GM12878 (cell line): Measurements from ENCODE around the gene HOXD1. TPM values are rescaled to one million over a fixed set of nuclear protein-coding genes. Genes with fewer than 3 reads are reported as not detected.

ENCODE experiments used
- ATAC-seq: fragments of 200-7000 bp; cut with Tn5 transposase; 3 replicates; pipeline ENCODE4 v1.9.1; 2020; ENCODE audit warnings: mild to moderate bottlenecking, moderate library complexity
- BruUV-seq: library from RNA; stranded (reverse); fragments of 400-500 nt; replicated peaks from 2 replicates; lab custom pipeline; 2021; lab: Mats Ljungman, UMichigan
- CTCF ChIA-PET: fragments of 300-600 bp; sonication (Branson Sonifier 250); formaldehyde crosslinking; extraction: SDS; loops from one replicate; lab custom pipeline; 2021; ENCODE audit warnings: inconsistent platforms; lab: Yijun Ruan, JAX
- POLR2A ChIA-PET: fragments of 350-600 bp; formaldehyde crosslinking; extraction: SDS; loops from one replicate; lab custom pipeline; 2021; ENCODE audit warnings: inconsistent platforms; lab: Charles Lee
- RAD21 ChIA-PET: fragments of 300-600 bp; sonication (Branson Sonifier 250); formaldehyde crosslinking; loops from one replicate; lab custom pipeline; 2023; ENCODE audit warnings: antibody characterized with exemption; ENCODE audit not compliant: unreplicated experiment; lab: Charles Lee
- SMC1A ChIA-PET: fragments of 300-600 bp; sonication (Branson Sonifier 250); formaldehyde crosslinking; loops from one replicate; lab custom pipeline; 2023; ENCODE audit not compliant: unreplicated experiment, uncharacterized antibody; lab: Charles Lee
- DNase-seq: peaks from one replicate; pipeline ENCODE4 v3.0.0-alpha.2; 2011; ENCODE audit warnings: low read depth, low spot score
- FAIRE-seq: peaks from 3 replicates; lab custom pipeline; 2011; peaks lifted over from hg19 to GRCh38; lab: Jason Lieb, UNC
- H2AFZ ChIP-seq: 2 replicates; pipeline ENCODE4 v1.6.0; 2011; ENCODE audit warnings: low read depth, low read length, control low read depth; ENCODE audit not compliant: control insufficient read depth
- H3K27ac ChIP-seq: 2 replicates; pipeline ENCODE4 v1.5.1; 2011; ENCODE audit warnings: control low read depth; ENCODE audit not compliant: control insufficient read depth, insufficient read depth
- H3K27me3 ChIP-seq, 2 experiments: replicated peaks in 1 of 2; 2 replicates each; pipeline versions ENCODE4 v1.6.0 to v1.6.1; 2011; ENCODE audit warnings: low read length in 1 of 2; ENCODE audit not compliant: control insufficient read depth in 2 of 2, insufficient read depth in 2 of 2
- H3K36me3 ChIP-seq, 2 experiments: 2 replicates each; pipeline ENCODE4 v1.5.1; 2011; ENCODE audit warnings: low read length in 1 of 2; ENCODE audit not compliant: control insufficient read depth in 2 of 2, insufficient read depth in 2 of 2
- H3K4me1 ChIP-seq: 2 replicates; pipeline ENCODE4 v1.6.1; 2011; ENCODE audit warnings: mild to moderate bottlenecking, low read length, moderate library complexity, mixed read lengths; ENCODE audit not compliant: control insufficient read depth, insufficient read depth
- H3K4me2 ChIP-seq: 2 replicates; pipeline ENCODE4 v1.6.0; 2011; ENCODE audit warnings: control low read depth; ENCODE audit not compliant: control insufficient read depth, insufficient read depth
- H3K4me3 ChIP-seq: fragments of 200-600 bp; sonication (generic); 2 replicates; pipeline ENCODE4 v1.5.1; 2016
- H3K79me2 ChIP-seq: 2 replicates; pipeline ENCODE4 v1.6.0; 2011; ENCODE audit warnings: low read length; ENCODE audit not compliant: control insufficient read depth, insufficient read depth
- H3K9ac ChIP-seq: 2 replicates; pipeline ENCODE4 v1.8.0; 2011; ENCODE audit warnings: low read length, control low read depth, mixed read lengths; ENCODE audit not compliant: control insufficient read depth, insufficient read depth
- H3K9me3 ChIP-seq: replicated peaks from 3 replicates; pipeline ENCODE4 v1.5.1; 2011; ENCODE audit warnings: mild to moderate bottlenecking, low read length; ENCODE audit not compliant: control insufficient read depth, insufficient read depth
- H4K20me1 ChIP-seq: 2 replicates; pipeline ENCODE4 v1.6.0; 2011; ENCODE audit not compliant: control insufficient read depth, insufficient read depth
- BACH1 ChIP-seq: fragments of 450-650 bp; IDR thresholded peaks from 2 replicates; pipeline ENCODE4 v1.6.1; 2017; ENCODE audit warnings: mild to moderate bottlenecking, borderline replicate concordance
- CHD4 ChIP-seq: fragments of 200-600 bp; sonication (generic); IDR thresholded peaks from 2 replicates; pipeline ENCODE4 v1.6.1; 2016; ENCODE audit warnings: mild to moderate bottlenecking
- CUX1 ChIP-seq: IDR thresholded peaks from 2 replicates; pipeline ENCODE4 v1.6.1; 2012; ENCODE audit warnings: improper control_type of control experiment, low read depth, low read length; ENCODE audit not compliant: insufficient replicate concordance
- HCFC1 ChIP-seq: fragments of 150-350 bp; IDR thresholded peaks from 2 replicates; pipeline ENCODE4 v1.6.1; 2014; ENCODE audit warnings: low read length
- KAT2A ChIP-seq: conservative IDR thresholded peaks from 2 replicates; pipeline ENCODE4 v1.6.1; 2011; ENCODE audit warnings: low read depth, low read length; ENCODE audit not compliant: control insufficient read depth
- NFXL1 ChIP-seq: fragments of 450-650 bp; IDR thresholded peaks from 2 replicates; pipeline ENCODE4 v1.6.1; 2017; ENCODE audit warnings: antibody characterized with exemption, mild to moderate bottlenecking, borderline replicate concordance
- PBX3 ChIP-seq: IDR thresholded peaks from 2 replicates; pipeline ENCODE4 v1.6.1; 2011; ENCODE audit warnings: mild to moderate bottlenecking, low read depth, low read length, moderate library complexity; ENCODE audit not compliant: insufficient replicate concordance
- PKNOX1 ChIP-seq: fragments of 450-650 bp; IDR thresholded peaks from 2 replicates; pipeline ENCODE4 v1.6.1; 2016; ENCODE audit warnings: mild to moderate bottlenecking
- RCOR1 ChIP-seq: conservative IDR thresholded peaks from 2 replicates; pipeline ENCODE4 v1.6.1; 2012; ENCODE audit warnings: low read depth, low read length, improper control_type of control experiment
- SIN3A ChIP-seq: IDR thresholded peaks from 2 replicates; pipeline ENCODE4 v1.6.1; 2012; ENCODE audit warnings: low read depth, low read length, improper control_type of control experiment
- SP1 ChIP-seq: IDR thresholded peaks from one replicate; pipeline ENCODE4 v1.6.1; 2011; ENCODE audit warnings: low read depth, low read length
- SREBF1 ChIP-seq: IDR thresholded peaks from 2 replicates; pipeline ENCODE4 v1.6.1; 2012; ENCODE audit warnings: mild to moderate bottlenecking, low read length
- TBL1XR1 ChIP-seq: IDR thresholded peaks from 2 replicates; pipeline ENCODE4 v1.6.1; 2012; ENCODE audit warnings: low read depth, low read length, improper control_type of control experiment
- WGBS: methylation state at CpG from one replicate; pipeline ENCODE4 v1.1.6; 2016; ENCODE audit warnings: low lambda C conversion rate; ENCODE audit not compliant: insufficient replicate concordance, insufficient coverage; ENCODE audit errors: missing lambda C conversion rate; 5-methylcytosine and 5-hydroxymethylcytosine counted together
- in situ Hi-C: fragments of 300-500 bp; cut with MboI; formaldehyde crosslinking; loops from 9 replicates; pipeline ENCODE4 v1.14.3; 2018; ENCODE audit warnings: mixed read lengths
- intact Hi-C: fragments of 100-400 bp; cut with micrococcal nuclease; formaldehyde crosslinking; loops from one replicate; pipeline ENCODE4 v1.14.2; 2022; ENCODE audit not compliant: unreplicated experiment
- polyA plus RNA-seq, 11 experiments: library from polyadenylated mRNA; depleted of rRNA in 4 of 11; unstranded in 6 of 11; stranded (reverse) in 5 of 11; fragments of >200 nt; fragmentation: Nextera tagmentation in 4 of 11; fragmentation: Illumina TruSeq in 1 of 11; extraction: Ambion mirVana in 4 of 11; extraction: Trizol in 1 of 11; gene quantifications; 1 replicate in 1 of 11; 2 replicates in 10 of 11; pipeline versions ENCODE4 v1.2.1 to v1.2.3, GENCODE V29; 2011 to 2016; ENCODE audit warnings: inconsistent platforms in 2 of 11, missing spikeins in 2 of 11, low read depth in 1 of 11
- total RNA-seq, 4 experiments: library from RNA; depleted of rRNA in 3 of 4; stranded (reverse); fragments of >200 nt in 3 of 4; fragmentation: Illumina TruSeq in 1 of 4; extraction: Trizol in 1 of 4; gene quantifications; 2 replicates each; pipeline versions ENCODE4 v1.2.1 to v1.2.3, GENCODE V29; 2013 to 2021

The HOXD1 gene
- total and polyA plus RNA-seq, 10 of the 15 experiments (the other 5 are each of a cell fraction or from before 2014, with no cell fraction given): not detected

DNA sequence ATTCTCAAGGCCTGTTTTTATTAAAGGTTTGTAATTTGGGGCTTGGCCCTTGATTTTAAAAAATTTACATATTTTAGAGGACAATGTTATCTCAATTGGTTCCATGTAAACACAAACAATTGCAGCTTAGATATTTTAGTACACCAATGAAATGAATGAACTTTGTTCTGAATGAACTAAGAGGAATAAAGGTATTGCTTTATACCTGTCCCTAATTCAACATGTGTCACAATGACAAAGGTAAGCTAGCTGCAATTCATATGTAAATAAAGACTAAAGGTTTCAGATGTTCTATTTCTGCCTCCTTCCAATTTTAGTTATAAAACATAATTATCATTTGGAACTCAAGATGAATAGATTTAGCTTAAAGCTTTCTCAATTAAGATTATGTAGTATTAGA is 11.4 kb downstream of the HOXD1 start (continued):
- no peak for TF ChIP-seq CUX1
- TF ChIP-seq KAT2A: no peak
- no peak for TF ChIP-seq HCFC1
- TF ChIP-seq BACH1: no peak
- TF ChIP-seq SP1: no peak

DNA sequence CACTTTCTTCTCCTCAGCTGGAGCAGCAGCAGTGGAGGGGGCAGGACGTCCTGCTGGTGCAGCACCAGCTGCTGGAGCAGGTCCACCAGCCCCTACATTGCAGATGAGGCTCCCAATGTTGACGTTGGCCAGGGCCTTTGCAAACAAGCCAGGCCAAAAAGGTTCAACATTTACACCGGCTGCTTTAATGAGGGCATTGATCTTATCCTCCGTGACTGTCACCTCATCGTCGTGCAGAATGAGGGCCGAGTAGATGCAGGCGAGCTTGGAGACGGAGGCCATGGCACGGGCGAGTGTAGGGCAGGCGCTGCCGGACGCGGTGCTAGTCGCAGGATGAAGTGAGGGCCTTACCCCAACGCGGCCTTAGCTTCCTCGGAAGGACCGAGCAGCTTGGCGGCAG is 12.5 kb downstream of the HOXD1 start:
- Histone ChIP-seq H4K20me1 (no peaks in the 10 kb centered on the region), H3K79me2 (no peaks in the 10 kb centered on the region), H3K9me3 (no peaks in the 10 kb centered on the region), H2AFZ (no peak overlapping the region), H3K4me1 (no peaks in the 10 kb centered on the region), H3K4me2 (no peak overlapping the region), H3K4me3 (no peak overlapping the region), H3K9ac (no peak overlapping the region), H3K36me3 (no peaks in the 10 kb centered on the region), H3K27ac (no peak overlapping the region), H3K27me3 (no peaks in the 10 kb centered on the region; a peak in 1 of 4 replicates)
- no TSS peak for BruUV-seq
- intact Hi-C loops (no loop called here), in situ Hi-C loops (no loop called here)
- FAIRE-seq: no peak
- no peak for DNase-seq
- SMC1A ChIA-PET: interaction anchor here (0.6 to 1.8 kb wide), 3 partner anchors 9 to 39 kb away, joined by 3 to 4 read pairs (median 4); no protein-coding TSS in a partner anchor
- 75% methylated on average over 21 of the region's 21 CpGs for WGBS
- POLR2A ChIA-PET: no interaction called here
- CTCF ChIA-PET: interaction anchor here (0.7 kb wide), 1 partner anchor 1815 kb away, joined by 3 read pairs; no protein-coding TSS in a partner anchor
- no peak for ATAC-seq
- RAD21 ChIA-PET: no interaction called here
- TF ChIP-seq CHD4 (no peak), PKNOX1 (no peak), PBX3 (no peak), TBL1XR1 (no peak), SREBF1 (no peak), SIN3A (no peak), NFXL1 (no peak), RCOR1 (no peak)
